Measurements from ENCODE around the gene TFAM. TPM values are rescaled to one million over a fixed set of nuclear protein-coding genes. Genes with fewer than 3 reads are reported as not detected.
"Not testable (repeated sequence)": the region's sequence is repeated elsewhere in the genome, so short reads cannot be mapped to it uniquely, and the experiment has no call there.

TFAM gene
- total RNA-seq, 2 donors from 2014 or later = 33.9 to 40.2 TPM

DNA sequence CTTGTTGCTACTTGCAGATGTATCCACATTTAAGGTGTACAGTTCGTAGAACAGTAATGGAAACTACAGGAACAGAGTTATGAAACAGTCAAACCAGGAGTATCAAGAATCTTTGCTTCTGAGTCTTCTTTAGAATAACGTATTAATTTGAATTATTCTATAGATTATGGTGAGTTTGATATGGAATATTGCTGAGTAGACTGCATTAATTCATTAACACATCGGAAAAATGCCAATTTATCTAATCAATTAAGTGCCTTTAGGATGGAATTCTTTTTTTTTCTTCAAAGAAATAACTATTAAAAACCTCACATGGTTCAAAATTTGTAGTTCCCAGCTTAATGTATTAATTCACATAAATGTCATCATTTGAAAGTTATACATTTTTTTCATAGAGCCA lies 3.8 kb downstream of the TFAM start:
- peaks cover 8% of the 10 kb centered on the region for H3K36me3 Mint-ChIP-seq (ENCODE audit: low read depth)
- no peak overlapping the region for H3K4me3 Mint-ChIP-seq
- DNase-seq = no peak
- no peaks in the 10 kb centered on the region for H3K27me3 Mint-ChIP-seq
- H3K4me1 Mint-ChIP-seq = peaks cover 34% of the 10 kb centered on the region
- H3K9me3 ChIP-seq (ENCODE audit: control insufficient read depth, low read length, poor library complexity, severe bottlenecking) = no peaks in the 10 kb centered on the region
- ATAC-seq = no peak
- no peak overlapping the region for H3K27ac Mint-ChIP-seq

- Mint-ChIP-seq H3K27me3 (no peaks in the 10 kb centered on the region), H3K36me3 (ENCODE audit: low read depth) (peaks cover 13% of the 10 kb centered on the region), H3K27ac (peak overlapping the region; percentile 11), H3K4me1 (peaks cover 22% of the 10 kb centered on the region), H3K4me3 (no peak overlapping the region)
- no peaks in the 10 kb centered on the region for H3K9me3 ChIP-seq (ENCODE audit: control insufficient read depth, low read length, poor library complexity, severe bottlenecking)
- ATAC-seq (no peak), DNase-seq (no peak)
These were observed 8.1 kb downstream of the TFAM start for GRCh38 chr10:58393317-58393716.

GRCh38 chr10:58394471-58394870 lies 9.3 kb downstream of the TFAM start:
- Mint-ChIP-seq H3K4me3 (no peak overlapping the region), H3K4me1 (peaks cover 20% of the 10 kb centered on the region), H3K27ac (no peak overlapping the region), H3K36me3 (ENCODE audit: low read depth) (peaks cover 11% of the 10 kb centered on the region), H3K27me3 (no peaks in the 10 kb centered on the region)
- DNase-seq = no peak
- no peaks in the 10 kb centered on the region for H3K9me3 ChIP-seq (ENCODE audit: control insufficient read depth, low read length, poor library complexity, severe bottlenecking)
- no peak for ATAC-seq

GRCh38 chr10:58396057-58396456 lies 10.8 kb downstream of the TFAM start:
- Mint-ChIP-seq H3K4me1 (peaks cover 14% of the 10 kb centered on the region), H3K4me3 (no peak overlapping the region), H3K36me3 (ENCODE audit: low read depth) (peaks cover 9% of the 10 kb centered on the region), H3K27me3 (no peaks in the 10 kb centered on the region), H3K27ac (peak overlapping the region; percentile 19)
- no peak for ATAC-seq
- DNase-seq = no peak
- H3K9me3 ChIP-seq (ENCODE audit: control insufficient read depth, low read length, poor library complexity, severe bottlenecking) = no peaks in the 10 kb centered on the region

GRCh38 chr10:58397830-58398229 lies 12.6 kb downstream of the TFAM start:
- H3K4me3 Mint-ChIP-seq = no peak overlapping the region
- no peaks in the 10 kb centered on the region for H3K27me3 Mint-ChIP-seq
- DNase-seq (no peak), ATAC-seq (no peak)
- H3K9me3 ChIP-seq (ENCODE audit: control insufficient read depth, low read length, poor library complexity, severe bottlenecking) = no peaks in the 10 kb centered on the region
- peaks cover 2% of the 10 kb centered on the region for H3K4me1 Mint-ChIP-seq
- H3K27ac Mint-ChIP-seq = no peak overlapping the region
- peaks cover 5% of the 10 kb centered on the region for H3K36me3 Mint-ChIP-seq (ENCODE audit: low read depth)

GRCh38 chr10:58399410-58399809 lies 14.2 kb downstream of the TFAM start:
- DNase-seq = no peak
- Mint-ChIP-seq H3K4me1 (peaks cover 2% of the 10 kb centered on the region), H3K36me3 (ENCODE audit: low read depth) (peaks cover 5% of the 10 kb centered on the region), H3K27ac (no peak overlapping the region), H3K4me3 (no peak overlapping the region), H3K27me3 (no peaks in the 10 kb centered on the region)
- no peaks in the 10 kb centered on the region for H3K9me3 ChIP-seq (ENCODE audit: control insufficient read depth, low read length, poor library complexity, severe bottlenecking)
- ATAC-seq = no peak

DNA sequence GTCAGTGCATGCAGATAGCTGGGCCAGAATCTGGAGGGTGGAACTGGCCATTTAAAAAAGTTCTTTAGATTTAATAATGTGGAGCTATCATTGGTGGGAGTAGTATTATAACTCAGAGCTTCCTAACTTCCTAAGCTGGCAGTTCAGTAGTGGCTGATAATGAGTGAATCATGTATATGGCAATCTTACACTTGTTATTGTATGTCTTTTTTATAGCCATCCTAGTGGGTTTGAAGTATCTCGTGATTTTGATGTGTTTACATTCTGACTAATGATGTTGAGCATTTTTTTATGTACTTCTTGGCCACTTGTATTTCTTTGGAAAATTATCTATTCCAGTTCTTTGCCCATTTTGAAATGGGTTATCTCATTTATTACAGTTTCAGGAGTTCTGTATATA lies 15.4 kb downstream of the TFAM start:
- ATAC-seq = no peak
- peaks cover 2% of the 10 kb centered on the region for H3K4me1 Mint-ChIP-seq
- no peaks in the 10 kb centered on the region for H3K9me3 ChIP-seq (ENCODE audit: control insufficient read depth, low read length, poor library complexity, severe bottlenecking)

GRCh38 chr10:58404001-58404400 lies 18.8 kb downstream of the TFAM start:
- H3K27me3 Mint-ChIP-seq = no peaks in the 10 kb centered on the region

More for the DNA sequence above, 15.4 kb downstream of the TFAM start:
- Mint-ChIP-seq H3K27me3 (no peaks in the 10 kb centered on the region), H3K36me3 (ENCODE audit: low read depth) (peaks cover 3% of the 10 kb centered on the region), H3K4me3 (no peak overlapping the region), H3K27ac (no peak overlapping the region)
- DNase-seq = no peak

GRCh38 chr10:58409956-58410610 lies 24.9 kb downstream of the TFAM start:
- no peak for ATAC-seq
- peaks cover 21% of the 10 kb centered on the region for H3K27me3 Mint-ChIP-seq

More at GRCh38 chr10:58404001-58404400, 18.8 kb downstream of the TFAM start:
- no peaks in the 10 kb centered on the region for H3K36me3 Mint-ChIP-seq (ENCODE audit: low read depth)
- DNase-seq = no peak
- ATAC-seq = no peak
- no peak overlapping the region for H3K4me3 Mint-ChIP-seq
- H3K4me1 Mint-ChIP-seq = no peaks in the 10 kb centered on the region
- no peaks in the 10 kb centered on the region for H3K9me3 ChIP-seq (ENCODE audit: control insufficient read depth, low read length, poor library complexity, severe bottlenecking)
- H3K27ac Mint-ChIP-seq = no peak overlapping the region

DNA sequence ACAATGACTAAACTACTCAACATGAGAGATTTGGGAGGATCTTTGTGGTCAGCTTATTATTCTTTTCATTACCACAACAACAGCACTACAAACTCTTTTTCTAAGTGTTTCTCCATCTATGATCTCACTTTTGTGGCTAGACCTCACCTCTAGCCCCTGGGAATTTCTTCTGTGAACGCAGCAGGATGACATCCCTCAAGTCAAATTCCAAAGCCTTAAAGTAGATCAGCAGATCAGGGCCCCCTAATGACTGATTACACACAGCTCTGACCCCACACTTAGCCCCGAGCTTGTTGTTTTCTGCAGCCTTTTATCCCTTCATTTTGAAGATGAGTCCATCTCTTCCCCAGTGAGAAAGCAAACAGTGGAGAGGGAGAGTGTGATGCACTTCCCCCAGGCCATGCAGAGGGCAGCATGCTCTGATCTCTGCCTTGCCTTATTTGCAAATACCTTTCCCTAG lies 27.3 kb downstream of the TFAM start:
- H3K4me1 Mint-ChIP-seq = no peaks in the 10 kb centered on the region
- H3K27me3 Mint-ChIP-seq = peaks cover 34% of the 10 kb centered on the region
- no peaks in the 10 kb centered on the region for H3K9me3 ChIP-seq (ENCODE audit: control insufficient read depth, low read length, poor library complexity, severe bottlenecking)
- no peaks in the 10 kb centered on the region for H3K36me3 Mint-ChIP-seq (ENCODE audit: low read depth)
- H3K4me3 Mint-ChIP-seq = no peak overlapping the region
- no peak overlapping the region for H3K27ac Mint-ChIP-seq
- ATAC-seq (no peak), DNase-seq (no peak)

More at GRCh38 chr10:58409956-58410610, 24.9 kb downstream of the TFAM start:
- Mint-ChIP-seq H3K36me3 (ENCODE audit: low read depth) (no peaks in the 10 kb centered on the region), H3K27ac (no peak overlapping the region), H3K4me3 (no peak overlapping the region), H3K4me1 (no peaks in the 10 kb centered on the region)
- DNase-seq = no peak
- H3K9me3 ChIP-seq (ENCODE audit: control insufficient read depth, low read length, poor library complexity, severe bottlenecking) = no peaks in the 10 kb centered on the region

- Mint-ChIP-seq H3K36me3 (ENCODE audit: low read depth) (no peaks in the 10 kb centered on the region), H3K27ac (no peak overlapping the region), H3K4me1 (no peaks in the 10 kb centered on the region), H3K27me3 (peaks cover 34% of the 10 kb centered on the region), H3K4me3 (no peak overlapping the region)
- no peaks in the 10 kb centered on the region for H3K9me3 ChIP-seq (ENCODE audit: control insufficient read depth, low read length, poor library complexity, severe bottlenecking)
- DNase-seq (no peak), ATAC-seq (no peak)
These were observed 29.2 kb downstream of the TFAM start for GRCh38 chr10:58414270-58415041.

GRCh38 chr10:58415757-58416156 lies 30.5 kb downstream of the TFAM start:
- ATAC-seq (no peak), DNase-seq (no peak)
- Mint-ChIP-seq H3K4me3 (no peak overlapping the region), H3K27ac (no peak overlapping the region), H3K4me1 (no peaks in the 10 kb centered on the region), H3K36me3 (ENCODE audit: low read depth) (no peaks in the 10 kb centered on the region), H3K27me3 (peaks cover 34% of the 10 kb centered on the region)
- H3K9me3 ChIP-seq (ENCODE audit: control insufficient read depth, low read length, poor library complexity, severe bottlenecking) = no peaks in the 10 kb centered on the region

DNA sequence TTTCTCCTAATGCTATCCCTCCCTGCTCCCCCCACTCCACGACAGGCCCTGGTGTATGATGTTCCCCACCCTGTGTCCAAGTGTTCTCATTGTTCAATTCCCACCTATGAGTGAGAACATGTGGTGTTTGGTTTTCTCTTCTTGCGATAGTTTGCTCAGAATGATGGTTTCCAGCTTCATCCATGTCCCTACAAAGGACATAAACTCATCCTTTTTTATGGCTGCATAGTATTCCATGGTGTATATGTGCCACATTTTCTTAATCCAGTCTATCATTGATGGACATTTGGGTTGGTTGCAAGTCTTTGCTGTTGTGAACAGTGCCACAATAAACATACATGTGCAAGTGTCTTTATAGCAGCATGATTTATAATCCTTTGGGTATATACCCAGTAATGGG lies 32.7 kb downstream of the TFAM start:
- not testable (repeated sequence) for ATAC-seq

More for the DNA sequence above, 32.7 kb downstream of the TFAM start:
- not testable (repeated sequence) for H3K4me3 Mint-ChIP-seq; H3K27ac Mint-ChIP-seq; H3K4me1 Mint-ChIP-seq; H3K9me3 ChIP-seq (ENCODE audit: control insufficient read depth, low read length, poor library complexity, severe bottlenecking); H3K36me3 Mint-ChIP-seq (ENCODE audit: low read depth); DNase-seq
- H3K27me3 Mint-ChIP-seq = peaks cover 30% of the 10 kb centered on the region
